ENCODE measurements around the gene HS3ST6.

The HS3ST6 gene

GRCh38 chr16:1906055-1906845 is 12.0 kb downstream of the HS3ST6 start:
- TF ChIP-seq FOXP2 (optimal IDR thresholded peaks at IDR 0.05; ENCODE audit: borderline replicate concordance, extremely low read depth, extremely low read length, insufficient read depth) = no peak

- TF ChIP-seq TAF1 (IDR thresholded peaks at IDR 0.05; ENCODE audit: borderline replicate concordance, insufficient read depth, low read length) = no peak
- no peak for TF ChIP-seq FOXP2 (optimal IDR thresholded peaks at IDR 0.05; ENCODE audit: borderline replicate concordance, extremely low read depth, extremely low read length, insufficient read depth)
- TF ChIP-seq SIN3A (IDR thresholded peaks at IDR 0.05; ENCODE audit: borderline replicate concordance, insufficient read depth, low read length) = no peak
- no peak for TF ChIP-seq POLR2AphosphoS5 (IDR thresholded peaks at IDR 0.05; ENCODE audit: low read depth, low read length)
- TF ChIP-seq REST (IDR thresholded peaks at IDR 0.05; ENCODE audit: insufficient read depth in 1 of 2, low read depth in 2 of 2, low read length in 2 of 2) = no peak
These were observed 14.1 kb downstream of the HS3ST6 start for GRCh38 chr16:1903845-1904840.

GRCh38 chr16:1903220-1903574 is 15.0 kb downstream of the HS3ST6 start:
- TF ChIP-seq TAF1 (IDR thresholded peaks at IDR 0.05; ENCODE audit: borderline replicate concordance, insufficient read depth, low read length) (no peak), POLR2AphosphoS5 (IDR thresholded peaks at IDR 0.05; ENCODE audit: low read depth, low read length) (no peak), REST (IDR thresholded peaks at IDR 0.05; ENCODE audit: insufficient read depth in 1 of 2, low read depth in 2 of 2, low read length in 2 of 2) (no peak), SIN3A (IDR thresholded peaks at IDR 0.05; ENCODE audit: borderline replicate concordance, insufficient read depth, low read length) (no peak), FOXP2 (optimal IDR thresholded peaks at IDR 0.05; ENCODE audit: borderline replicate concordance, extremely low read depth, extremely low read length, insufficient read depth) (no peak)

- TF ChIP-seq FOXP2 (optimal IDR thresholded peaks at IDR 0.05; ENCODE audit: borderline replicate concordance, extremely low read depth, extremely low read length, insufficient read depth) (no peak), POLR2AphosphoS5 (IDR thresholded peaks at IDR 0.05; ENCODE audit: low read depth, low read length) (no peak), TAF1 (IDR thresholded peaks at IDR 0.05; ENCODE audit: borderline replicate concordance, insufficient read depth, low read length) (no peak), SIN3A (IDR thresholded peaks at IDR 0.05; ENCODE audit: borderline replicate concordance, insufficient read depth, low read length) (no peak), REST (IDR thresholded peaks at IDR 0.05; ENCODE audit: insufficient read depth in 1 of 2, low read depth in 2 of 2, low read length in 2 of 2) (no peak)
These were observed 15.5 kb downstream of the HS3ST6 start for GRCh38 chr16:1902547-1903219.

- no peak for TF ChIP-seq TAF1 (IDR thresholded peaks at IDR 0.05; ENCODE audit: borderline replicate concordance, insufficient read depth, low read length)
- TF ChIP-seq REST (IDR thresholded peaks at IDR 0.05; ENCODE audit: insufficient read depth in 1 of 2, low read depth in 2 of 2, low read length in 2 of 2) = no peak
- no peak for TF ChIP-seq SIN3A (IDR thresholded peaks at IDR 0.05; ENCODE audit: borderline replicate concordance, insufficient read depth, low read length)
- no peak for TF ChIP-seq FOXP2 (optimal IDR thresholded peaks at IDR 0.05; ENCODE audit: borderline replicate concordance, extremely low read depth, extremely low read length, insufficient read depth)
- no peak for TF ChIP-seq POLR2AphosphoS5 (IDR thresholded peaks at IDR 0.05; ENCODE audit: low read depth, low read length)
These were observed 17.8 kb downstream of the HS3ST6 start for GRCh38 chr16:1900452-1900774.
